Measurements from ENCODE around the gene ENOX1. TPM values are rescaled to one million over a fixed set of nuclear protein-coding genes. Genes with fewer than 3 reads are reported as not detected.

ENOX1 gene
- total RNA-seq, 2 donors from 2014 or later = 0.33 TPM; not detected in 1

- H3K27ac Mint-ChIP-seq = no peak overlapping the region
- H3K36me3 Mint-ChIP-seq (ENCODE audit: low read depth) = no peaks in the 10 kb centered on the region
- peaks cover 4% of the 10 kb centered on the region for H3K9me3 ChIP-seq (ENCODE audit: control insufficient read depth, low read length)
- H3K36me3 ChIP-seq (ENCODE audit: control insufficient read depth, insufficient read depth, low read length) = no peaks in the 10 kb centered on the region
- no peak overlapping the region for H3K4me3 Mint-ChIP-seq
- TF ChIP-seq CTCF (conservative IDR thresholded peaks at IDR 0.05) = no peak
- H3K4me1 Mint-ChIP-seq = no peaks in the 10 kb centered on the region
- DNase-seq = no peak
- no peaks in the 10 kb centered on the region for H3K27me3 ChIP-seq (ENCODE audit: control insufficient read depth, insufficient read depth, low read length, poor library complexity, severe bottlenecking)
- no peak overlapping the region for H3K4me3 ChIP-seq (ENCODE audit: low read length)
- H3K27me3 Mint-ChIP-seq (ENCODE audit: insufficient read depth) = peaks cover 3% of the 10 kb centered on the region
- 60% methylated on average over 1 of the region's 1 CpG; no CpG with 5 or more reads in 1 of the 2 experiments for WGBS, 2 experiments (ENCODE audit: insufficient coverage in 1 of 2, insufficient read length in 1 of 2)
- H3K4me1 ChIP-seq (ENCODE audit: control insufficient read depth, insufficient read depth, low read length) = no peaks in the 10 kb centered on the region
- H3K9me3 Mint-ChIP-seq = peaks cover 3% of the 10 kb centered on the region
- no peak overlapping the region for H3K27ac ChIP-seq (ENCODE audit: low read depth, low read length)
- no peak overlapping the region for H3K9ac ChIP-seq (ENCODE audit: extremely low read depth, low read length, poor library complexity, severe bottlenecking)
Observed at GRCh38 chr13:43374621-43375020, 412.2 kb downstream of the ENOX1 start.

- H3K9me3 Mint-ChIP-seq = no peaks in the 10 kb centered on the region
- no peaks in the 10 kb centered on the region for H3K4me1 ChIP-seq (ENCODE audit: control insufficient read depth, insufficient read depth, low read length)
- H3K27ac ChIP-seq (ENCODE audit: low read depth, low read length) = no peak overlapping the region
- WGBS, 2 experiments (ENCODE audit: insufficient coverage in 1 of 2, insufficient read length in 1 of 2) = 82 to 89% methylated on average over 2 to 4 of the region's 4 CpGs
- no peak overlapping the region for H3K9ac ChIP-seq (ENCODE audit: extremely low read depth, low read length, poor library complexity, severe bottlenecking)
- H3K9me3 ChIP-seq (ENCODE audit: control insufficient read depth, low read length) = peaks cover 4% of the 10 kb centered on the region
- no peaks in the 10 kb centered on the region for H3K27me3 ChIP-seq (ENCODE audit: control insufficient read depth, insufficient read depth, low read length, poor library complexity, severe bottlenecking)
- H3K4me3 Mint-ChIP-seq = no peak overlapping the region
- DNase-seq = no peak
- H3K27ac Mint-ChIP-seq = no peak overlapping the region
- H3K36me3 Mint-ChIP-seq (ENCODE audit: low read depth) = no peaks in the 10 kb centered on the region
- peaks cover 3% of the 10 kb centered on the region for H3K27me3 Mint-ChIP-seq (ENCODE audit: insufficient read depth)
- no peak overlapping the region for H3K4me3 ChIP-seq (ENCODE audit: low read length)
- H3K36me3 ChIP-seq (ENCODE audit: control insufficient read depth, insufficient read depth, low read length) = no peaks in the 10 kb centered on the region
- no peaks in the 10 kb centered on the region for H3K4me1 Mint-ChIP-seq
- no peak for TF ChIP-seq CTCF (conservative IDR thresholded peaks at IDR 0.05)
Observed at GRCh38 chr13:43373400-43373799, 413.4 kb downstream of the ENOX1 start.

GRCh38 chr13:43370842-43371241 is 415.9 kb downstream of the ENOX1 start:
- 92% methylated on average over 6 of the region's 6 CpGs; no CpG with 5 or more reads in 1 of the 2 experiments for WGBS, 2 experiments (ENCODE audit: insufficient coverage in 1 of 2, insufficient read length in 1 of 2)

More at GRCh38 chr13:43370842-43371241, 415.9 kb downstream of the ENOX1 start:
- no peak for DNase-seq
- no peak overlapping the region for H3K27ac Mint-ChIP-seq
- no peaks in the 10 kb centered on the region for H3K9me3 Mint-ChIP-seq
- H3K36me3 ChIP-seq (ENCODE audit: control insufficient read depth, insufficient read depth, low read length) = no peaks in the 10 kb centered on the region
- no peaks in the 10 kb centered on the region for H3K4me1 Mint-ChIP-seq
- H3K4me3 Mint-ChIP-seq = no peak overlapping the region
- no peak overlapping the region for H3K27ac ChIP-seq (ENCODE audit: low read depth, low read length)
- TF ChIP-seq CTCF (conservative IDR thresholded peaks at IDR 0.05) = no peak
- no peaks in the 10 kb centered on the region for H3K27me3 ChIP-seq (ENCODE audit: control insufficient read depth, insufficient read depth, low read length, poor library complexity, severe bottlenecking)
- H3K4me3 ChIP-seq (ENCODE audit: low read length) = no peak overlapping the region
- no peaks in the 10 kb centered on the region for H3K27me3 Mint-ChIP-seq (ENCODE audit: insufficient read depth)
- no peak overlapping the region for H3K9ac ChIP-seq (ENCODE audit: extremely low read depth, low read length, poor library complexity, severe bottlenecking)
- no peaks in the 10 kb centered on the region for H3K9me3 ChIP-seq (ENCODE audit: control insufficient read depth, low read length)
- H3K36me3 Mint-ChIP-seq (ENCODE audit: low read depth) = no peaks in the 10 kb centered on the region
- no peaks in the 10 kb centered on the region for H3K4me1 ChIP-seq (ENCODE audit: control insufficient read depth, insufficient read depth, low read length)

Measured in endodermal cell (in vitro differentiated cells).